ENCODE data around the gene PITPNM2.

DNA sequence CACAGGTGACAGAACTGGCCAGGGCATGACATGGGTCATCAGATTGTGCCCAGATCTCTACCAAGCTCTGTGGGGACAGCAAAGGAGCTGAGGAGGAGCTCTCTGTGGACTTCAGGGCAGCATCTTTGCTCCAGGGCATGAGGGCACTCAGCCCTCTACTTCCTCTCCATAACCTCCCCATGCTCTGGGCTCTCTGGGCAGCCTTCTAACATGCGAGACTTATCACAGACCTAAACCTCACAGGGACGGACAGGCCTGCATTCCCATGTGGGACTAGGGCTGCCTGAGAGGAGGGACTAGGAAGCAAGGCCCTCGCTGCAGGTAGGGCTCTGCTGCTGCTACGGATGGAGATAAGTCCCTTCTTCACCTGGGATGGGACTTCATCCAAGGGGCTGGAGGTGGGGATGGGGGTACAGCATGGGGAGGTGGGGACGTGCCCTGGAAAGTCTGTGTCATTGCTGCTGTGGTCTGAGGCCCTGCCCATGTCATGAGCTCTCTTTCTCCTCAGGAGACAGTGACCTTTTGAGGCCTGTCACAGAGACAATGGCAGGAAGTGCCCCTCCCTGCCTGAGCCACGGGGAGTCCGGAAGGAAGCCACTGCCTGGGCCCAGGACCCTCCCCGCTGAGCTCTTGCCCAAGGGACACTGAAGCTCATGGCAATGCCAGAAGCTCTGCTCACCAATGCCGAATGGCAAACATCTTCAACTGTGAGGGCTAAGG lies 44.1 kb downstream of the PITPNM2 start:
- no peak for TF ChIP-seq CTCF (IDR thresholded peaks at IDR 0.05; ENCODE audit: low read depth, low read length, poor library complexity, severe bottlenecking)
- TF ChIP-seq EZH2phosphoT487 (IDR thresholded peaks at IDR 0.05; ENCODE audit: borderline replicate concordance, low read length): no peak

Data from DOHH2 (cell line).